HG03469 (cell line): ENCODE data around the gene TMEM62.

Experiments used
- ATAC-seq: cut with Tn5 transposase; IDR thresholded peaks from one replicate; pipeline ENCODE4 v1.9.1; 2021; ENCODE audit warnings: mild to moderate bottlenecking, moderate library complexity, moderate number of reproducible peaks; ENCODE audit not compliant: unreplicated experiment

The TMEM62 gene

DNA sequence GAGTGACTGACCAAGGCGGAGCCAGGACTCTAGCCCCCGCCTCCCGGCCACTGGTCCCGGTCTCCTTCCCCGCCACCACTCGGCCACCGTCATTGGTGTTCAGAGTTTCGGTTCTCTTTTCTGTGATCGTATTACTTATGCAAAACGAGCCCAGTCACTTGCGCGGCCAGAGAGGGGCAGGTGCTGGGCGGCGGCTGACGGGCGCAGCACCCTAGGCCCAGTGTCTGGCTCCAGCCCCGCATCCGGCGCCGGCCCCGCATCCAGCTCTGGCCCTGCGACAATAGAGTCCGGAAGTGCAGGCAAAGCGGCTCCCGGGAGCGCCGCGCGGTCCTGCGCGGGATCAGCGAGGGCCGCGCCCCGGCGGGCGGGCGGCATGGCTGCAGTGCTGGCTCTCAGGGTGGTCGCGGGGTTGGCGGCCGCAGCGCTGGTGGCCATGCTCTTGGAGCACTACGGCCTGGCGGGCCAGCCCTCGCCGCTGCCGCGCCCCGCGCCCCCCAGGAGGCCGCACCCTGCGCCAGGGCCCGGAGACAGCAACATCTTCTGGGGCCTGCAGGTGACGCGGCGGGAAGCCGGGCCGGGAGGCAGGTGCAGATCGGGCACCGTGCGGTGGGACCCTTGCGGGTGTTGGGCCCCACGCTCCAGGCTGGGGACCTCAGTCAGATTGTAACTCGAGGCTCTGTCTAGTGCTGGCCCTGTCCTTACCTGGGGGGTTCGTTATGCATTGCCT lies at the start of gene TMEM62:
Gene TMEM62, plus strand, starts transcription at position 157 of the 727 bp plus-strand sequence. Its CDS starts 217 bp downstream, at position 374.
- peak; percentile 83 for ATAC-seq

DNA sequence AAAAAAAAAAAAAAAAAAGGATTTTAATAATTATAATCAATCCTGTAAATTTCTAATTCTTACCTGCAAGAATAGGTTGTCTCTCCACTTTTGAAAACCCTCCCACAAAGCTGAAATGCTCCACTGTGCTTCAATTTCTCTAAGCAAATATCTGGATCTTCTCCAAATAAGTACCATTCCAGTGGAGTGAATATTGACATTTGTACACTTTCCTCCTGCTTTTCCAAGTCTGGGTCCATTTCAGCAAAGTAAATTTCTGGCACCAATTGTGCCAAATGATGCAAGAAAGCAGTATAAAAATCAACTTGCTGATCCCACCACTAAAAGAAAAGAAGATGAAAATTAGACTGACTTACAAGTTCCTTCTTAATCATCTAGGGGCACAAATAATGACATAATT lies 47.5 kb upstream of the TMEM62 start:
- ATAC-seq, result no peak

DNA sequence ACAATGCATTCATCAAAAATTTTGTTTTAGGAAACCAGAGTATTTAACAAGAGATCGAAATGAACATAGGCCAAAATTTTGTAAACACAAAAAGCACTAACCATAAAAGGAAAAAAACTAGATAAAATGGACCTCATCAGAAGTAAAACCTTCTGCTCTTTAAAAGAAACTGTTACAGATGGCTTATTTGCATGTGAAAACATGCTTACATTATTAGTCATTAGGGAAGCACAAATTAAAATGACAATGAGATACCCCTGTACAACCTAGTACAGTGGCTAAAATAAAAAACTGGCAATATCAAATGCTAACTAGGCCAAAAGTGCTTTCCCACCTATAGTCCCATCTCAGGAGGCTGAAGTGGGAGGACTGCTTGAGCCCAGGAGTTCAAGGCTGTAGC lies 46.8 kb upstream of the TMEM62 start:
- no peak for ATAC-seq

DNA sequence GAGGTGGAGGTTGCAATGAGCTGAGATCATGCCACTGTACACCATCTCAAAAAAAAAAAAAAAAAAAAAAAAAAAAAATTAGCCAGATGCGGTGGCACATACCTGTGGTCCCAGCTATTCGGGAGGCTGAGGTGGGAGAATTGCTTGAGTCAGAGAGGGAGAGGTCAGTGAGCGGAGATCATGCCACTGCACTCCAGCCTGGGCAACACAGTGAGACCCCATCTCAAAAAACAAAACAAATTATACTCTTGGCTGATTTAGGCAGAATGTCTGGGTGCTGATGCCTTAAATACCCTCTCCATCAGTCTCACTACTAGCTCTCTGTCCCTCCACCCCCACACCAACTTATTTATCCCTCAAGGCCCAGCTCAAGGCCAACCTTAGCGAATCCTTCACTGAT lies 41.5 kb upstream of the TMEM62 start:
- no peak for ATAC-seq

DNA sequence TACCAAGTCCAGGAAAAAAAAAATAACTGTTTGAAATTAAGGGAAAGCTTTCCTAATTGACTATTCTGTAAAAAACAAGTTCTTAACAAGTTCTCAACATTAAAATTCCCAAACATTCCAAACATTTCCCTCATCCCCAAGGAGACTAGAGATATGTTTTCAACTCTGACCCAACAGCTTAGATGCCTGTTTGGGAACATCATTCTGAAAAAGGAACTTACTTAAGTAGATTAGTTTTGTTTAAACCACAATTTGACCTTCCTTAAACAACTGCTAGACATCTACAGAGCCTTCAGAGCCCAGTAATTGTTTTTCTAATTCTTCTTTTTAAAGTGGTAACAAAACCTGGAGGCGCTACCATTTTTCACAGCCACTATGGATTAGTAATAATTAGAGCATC lies 40.4 kb upstream of the TMEM62 start:
- no peak for ATAC-seq

DNA sequence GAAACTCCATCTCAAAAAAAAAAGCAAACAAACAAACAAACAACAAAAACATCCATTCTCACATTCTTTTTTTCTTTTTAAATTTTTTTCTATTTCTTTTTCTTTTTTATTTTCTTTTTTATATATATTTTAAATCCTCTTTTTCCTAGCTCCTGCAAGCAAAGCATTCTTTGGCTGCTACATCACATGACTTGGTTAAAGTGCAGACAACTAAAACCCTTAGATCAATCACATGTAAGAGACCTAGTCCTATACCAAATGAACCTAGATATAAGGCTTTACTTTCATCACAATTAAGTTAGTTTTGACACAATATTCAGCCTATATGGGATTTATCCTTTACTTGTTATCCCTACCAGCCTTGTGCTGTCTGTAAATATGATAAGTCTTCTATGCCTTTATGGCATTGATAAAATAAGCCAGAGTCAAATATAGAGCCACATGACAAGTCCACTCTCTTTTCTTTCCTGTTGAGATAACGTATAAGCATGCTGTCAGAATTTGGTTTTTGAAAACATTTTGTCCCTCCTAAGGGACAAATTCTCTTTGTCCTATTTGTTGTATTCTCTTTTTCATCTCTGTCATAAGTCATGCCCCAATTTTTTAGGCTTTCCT lies 38.9 kb upstream of the TMEM62 start:
- no peak for ATAC-seq

DNA sequence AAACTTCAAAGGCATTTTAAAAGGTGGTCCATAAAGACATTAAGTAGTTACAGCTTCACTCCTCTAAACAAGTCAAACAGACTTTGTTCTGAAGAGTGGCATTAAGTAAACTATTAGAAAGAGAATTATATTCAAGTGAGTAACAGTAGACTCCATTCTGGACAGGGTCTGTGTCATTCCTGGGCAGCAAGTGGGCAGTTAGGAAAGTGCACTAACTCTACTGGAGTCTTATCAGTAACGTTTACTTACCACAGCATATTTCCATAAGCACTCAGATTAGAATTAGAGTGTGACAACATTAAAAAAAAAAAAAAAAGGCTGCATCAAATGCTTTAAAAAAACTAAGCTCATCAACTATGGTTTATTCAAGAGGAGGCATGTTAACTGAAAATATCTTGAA lies 38.1 kb upstream of the TMEM62 start:
- ATAC-seq, result no peak

DNA sequence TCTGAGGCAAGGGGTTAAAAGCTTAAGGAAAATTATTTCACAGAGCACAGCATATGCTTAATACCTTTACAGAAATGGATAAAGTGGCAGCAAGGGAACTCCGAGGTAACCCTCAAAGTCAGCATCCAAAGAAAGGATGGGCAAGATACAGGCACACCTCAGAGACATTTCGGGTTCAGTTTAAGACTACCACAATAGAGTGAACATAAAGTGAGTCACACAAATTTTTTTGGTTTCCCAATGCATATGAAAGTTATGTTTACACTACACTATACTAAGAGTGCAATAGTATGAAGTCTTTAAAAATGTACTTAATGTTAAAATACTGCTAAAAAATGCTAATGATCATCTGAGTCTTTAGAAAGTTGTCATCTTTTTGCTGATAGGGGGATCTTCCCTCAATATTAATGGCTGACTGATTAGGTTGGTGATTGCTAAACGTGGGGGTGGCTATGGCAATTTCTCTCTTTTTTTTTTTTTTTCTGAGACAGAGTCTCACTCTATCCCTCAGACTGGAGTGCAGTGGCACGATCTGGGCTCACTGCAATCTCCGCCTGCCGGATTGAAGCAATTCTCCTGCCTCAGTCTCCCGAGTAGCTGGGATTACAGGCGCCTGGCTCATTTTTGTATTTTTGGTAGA lies 37.6 kb upstream of the TMEM62 start:
- ATAC-seq, result no peak

DNA sequence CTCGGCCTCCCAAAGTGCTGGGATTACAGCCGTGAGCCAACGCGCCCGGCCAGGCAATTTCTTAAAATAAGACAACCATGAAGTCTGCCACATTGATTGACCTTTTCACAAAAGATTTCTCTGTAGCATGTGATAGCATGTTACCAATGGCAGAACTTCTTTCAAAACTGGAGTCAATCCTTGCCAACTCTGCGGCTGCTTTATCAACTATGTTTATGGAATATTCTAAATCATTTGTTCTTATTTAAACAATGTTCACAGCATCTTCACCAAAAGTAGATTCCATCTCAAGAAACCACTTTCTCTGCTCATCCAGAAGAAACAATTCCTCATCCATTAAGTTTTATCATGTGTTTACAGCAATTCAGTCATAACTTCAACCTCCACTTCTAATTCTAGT lies 37.0 kb upstream of the TMEM62 start:
- no peak for ATAC-seq

DNA sequence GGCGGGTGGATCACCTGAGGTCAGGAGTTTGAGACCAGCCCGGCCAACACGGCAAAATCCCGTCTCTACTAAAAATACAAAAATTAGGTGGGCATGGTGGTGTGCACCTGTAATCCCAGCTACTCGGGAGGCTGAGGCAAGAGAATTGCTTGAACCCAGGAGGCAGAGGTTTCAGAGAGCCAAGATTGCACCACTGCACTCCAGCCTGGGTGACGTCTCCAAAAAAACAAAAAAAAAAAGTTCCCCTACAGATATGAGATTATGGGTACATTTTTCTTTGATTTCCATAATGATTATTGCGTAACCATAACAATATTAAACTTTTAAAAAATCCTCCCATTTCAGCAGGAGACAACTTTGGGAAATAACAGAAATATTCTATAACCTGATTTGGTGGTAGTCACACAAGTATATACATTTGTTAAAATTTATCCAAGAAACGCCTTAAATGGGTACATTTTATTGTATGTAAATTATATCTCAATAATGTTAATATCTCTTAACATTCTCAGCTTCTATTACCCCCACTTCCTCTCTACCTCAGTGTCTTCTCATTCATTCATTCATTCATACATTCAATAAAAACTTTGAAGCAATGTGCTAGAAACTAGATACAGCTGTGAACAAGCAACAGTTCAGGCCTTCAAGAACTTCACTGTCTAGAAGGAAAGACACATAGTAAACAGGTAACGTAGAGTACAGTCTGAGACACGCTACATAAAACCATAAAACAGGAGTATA lies 34.1 kb upstream of the TMEM62 start:
- no peak for ATAC-seq

DNA sequence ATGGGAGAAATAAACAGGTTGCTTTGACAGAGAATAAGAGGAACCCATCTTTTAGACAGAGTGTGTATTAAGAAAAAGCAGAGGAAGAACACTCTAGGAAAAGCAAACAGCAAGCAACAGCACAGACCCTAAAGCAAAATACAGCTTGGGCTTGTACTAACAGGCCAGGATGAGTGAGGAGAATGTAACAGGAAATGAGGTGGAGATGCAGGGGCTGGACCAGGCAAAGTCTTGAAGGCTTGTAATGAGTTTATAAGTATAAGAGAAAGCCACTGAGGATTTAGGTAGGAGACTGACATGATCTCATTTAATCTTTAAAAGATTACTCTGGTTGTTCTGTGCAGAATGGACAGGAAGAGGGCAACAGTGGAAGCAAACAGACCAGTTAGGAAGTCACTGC lies 32.4 kb upstream of the TMEM62 start:
- no peak for ATAC-seq

DNA sequence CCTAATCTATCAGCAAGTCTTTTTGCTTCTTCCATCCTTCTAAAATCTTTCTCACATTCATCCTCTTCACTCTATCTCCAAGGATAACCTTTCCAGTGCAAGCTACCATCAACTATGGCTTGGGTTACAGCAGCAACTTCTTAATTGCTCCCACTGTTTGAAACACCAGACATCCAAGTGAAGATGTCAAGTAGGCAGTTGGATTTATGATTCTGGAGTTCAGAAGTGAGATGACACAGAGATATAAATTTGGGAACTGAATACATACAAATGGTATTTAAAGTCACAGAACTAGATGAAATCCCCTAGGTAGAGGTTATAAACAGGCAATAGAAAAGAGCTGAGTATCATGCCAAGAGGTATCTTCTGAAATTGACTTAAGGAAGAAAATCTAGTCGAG lies 31.2 kb upstream of the TMEM62 start:
- ATAC-seq, result no peak

DNA sequence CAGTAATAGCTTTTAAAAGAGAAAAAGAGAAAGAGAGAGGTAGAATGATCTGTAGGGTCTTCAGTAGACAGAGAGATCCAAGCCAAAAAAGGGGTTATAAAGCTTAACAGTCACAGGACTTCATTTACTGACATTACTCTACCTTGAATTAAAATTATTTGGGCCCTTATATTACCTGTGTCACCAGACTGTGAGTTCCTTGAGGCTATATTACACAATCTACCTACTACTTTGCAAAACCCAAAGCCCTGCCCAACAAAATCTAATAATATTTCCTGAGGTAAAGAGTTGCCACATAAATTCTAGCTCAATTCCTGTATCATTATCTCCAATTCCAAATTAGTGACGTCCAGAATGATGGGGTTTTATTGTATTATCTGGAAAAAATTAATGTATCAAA lies 29.5 kb upstream of the TMEM62 start:
- no peak for ATAC-seq

DNA sequence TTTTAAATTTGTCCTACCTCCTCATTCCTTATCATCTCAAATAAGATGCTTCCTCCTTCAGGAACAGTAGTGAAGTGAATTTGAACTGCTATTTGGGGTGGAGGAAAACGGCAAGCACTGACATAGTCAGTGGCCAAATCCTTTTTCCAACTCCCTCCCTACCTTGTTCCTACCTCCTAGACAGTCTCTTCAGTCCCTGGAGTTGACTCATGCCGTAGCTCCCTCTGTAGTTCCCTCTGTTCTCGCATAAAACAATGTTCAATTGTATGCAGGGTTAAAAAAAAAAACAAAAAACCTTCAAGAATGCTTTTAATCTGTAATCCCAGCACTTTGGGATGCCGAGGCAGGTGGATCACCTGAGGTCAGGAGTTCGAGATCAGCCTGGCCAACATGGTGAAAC lies 29.0 kb upstream of the TMEM62 start:
- no peak for ATAC-seq

DNA sequence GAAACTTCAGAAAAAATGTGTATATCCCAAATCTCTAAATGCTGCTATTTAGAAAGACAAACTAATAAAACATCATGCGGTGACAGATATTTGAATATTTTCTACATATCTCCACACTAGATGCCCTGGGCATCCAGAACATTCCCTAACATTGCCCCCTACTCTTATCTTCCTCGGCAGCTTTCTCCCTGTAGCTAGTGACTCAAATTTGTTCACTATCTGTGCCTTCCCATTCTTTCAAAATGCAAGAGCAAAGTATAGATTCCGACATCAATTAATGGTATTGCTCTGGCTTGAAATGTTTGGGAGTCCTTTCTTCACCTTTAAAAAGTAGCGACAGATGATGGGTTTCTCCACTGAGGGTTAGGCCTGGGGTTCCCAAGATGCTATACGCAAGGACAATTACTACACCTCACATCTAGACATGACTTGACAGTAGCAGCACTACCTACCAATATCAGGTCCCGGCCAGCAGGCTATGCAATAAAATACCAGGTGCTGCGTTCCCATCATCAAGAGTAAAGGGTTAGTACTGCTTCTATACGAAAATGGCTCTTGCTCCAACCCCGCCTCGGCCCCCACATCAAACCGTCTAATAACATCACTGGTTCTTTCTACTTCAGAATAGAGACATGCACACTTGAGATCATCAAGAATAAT lies 28.2 kb upstream of the TMEM62 start:
- ATAC-seq, result peak; percentile 20

DNA sequence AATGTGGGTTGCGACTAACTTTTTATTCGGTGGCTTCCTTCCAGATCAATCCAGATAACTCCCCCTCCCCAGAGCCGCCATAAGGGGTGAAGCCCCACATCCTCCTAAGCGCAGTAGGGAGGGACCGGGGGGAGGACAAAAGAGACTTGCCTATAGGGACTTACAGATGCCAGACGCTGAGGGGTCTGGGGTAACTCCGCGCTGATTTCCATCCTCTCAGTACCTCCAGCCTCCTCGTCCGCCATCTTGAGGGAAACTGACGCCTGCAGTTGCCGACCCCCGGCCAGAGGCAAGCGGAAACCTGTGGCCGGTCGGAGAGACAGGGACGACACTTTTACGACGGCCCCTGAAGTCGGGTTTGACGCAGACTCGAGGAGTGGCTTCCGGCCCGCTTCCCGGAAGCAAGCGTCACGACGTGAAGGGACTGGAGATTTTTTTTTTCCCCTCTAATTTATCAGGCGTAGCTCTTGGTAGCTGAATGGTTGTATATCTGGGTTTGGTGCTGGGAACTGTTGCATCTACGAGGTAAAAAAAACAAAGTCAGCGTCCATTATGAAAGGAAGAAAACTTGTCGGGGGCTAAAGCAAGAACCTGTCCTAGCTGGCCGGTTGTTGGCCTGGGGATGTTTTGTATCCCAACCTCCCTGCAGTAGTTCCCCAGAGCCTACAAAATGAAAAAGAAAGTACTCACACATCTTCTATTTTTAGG lies 27.5 kb upstream of the TMEM62 start, which contains the start of gene UBR1:
Gene UBR1, minus strand, starts transcription at position 261 of the 708 bp plus-strand sequence. Its CDS starts 16 bp downstream, at position 245.
- ATAC-seq, result peak; percentile 50

DNA sequence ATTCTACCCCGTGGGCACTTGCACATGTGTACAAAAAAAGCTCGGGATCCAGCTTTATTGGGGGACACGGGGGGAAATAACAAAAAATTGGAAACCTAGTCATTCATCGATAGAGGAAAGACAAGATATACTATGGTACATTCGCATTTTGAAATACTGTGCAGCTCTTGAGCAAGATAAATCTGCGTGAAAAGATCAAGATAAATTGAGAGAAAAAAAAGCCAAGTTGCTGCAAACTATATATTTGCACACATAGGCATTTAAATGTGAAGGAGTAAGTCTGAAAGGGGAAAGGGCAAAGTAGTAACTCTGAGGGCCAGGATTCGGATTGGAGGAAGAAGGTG lies 26.9 kb upstream of the TMEM62 start:
- ATAC-seq, result no peak

DNA sequence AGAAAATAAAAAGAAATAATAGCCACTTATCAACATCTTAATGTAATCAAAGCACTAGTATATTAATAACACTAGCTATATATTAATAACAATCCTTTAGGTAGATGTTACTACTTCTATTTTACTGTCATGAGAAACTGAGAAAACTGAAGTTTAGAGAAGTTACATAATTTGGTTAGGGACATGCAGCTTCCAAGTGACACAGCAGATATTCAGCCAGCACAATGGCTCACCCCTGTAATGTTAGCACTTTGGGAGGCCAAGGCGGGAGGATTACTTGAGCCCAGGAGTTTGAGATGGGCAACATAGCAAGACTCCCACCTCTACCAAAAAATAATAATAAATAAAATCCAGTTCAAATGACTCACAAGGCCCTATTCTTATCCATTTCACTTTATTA lies 25.6 kb upstream of the TMEM62 start:
- no peak for ATAC-seq

DNA sequence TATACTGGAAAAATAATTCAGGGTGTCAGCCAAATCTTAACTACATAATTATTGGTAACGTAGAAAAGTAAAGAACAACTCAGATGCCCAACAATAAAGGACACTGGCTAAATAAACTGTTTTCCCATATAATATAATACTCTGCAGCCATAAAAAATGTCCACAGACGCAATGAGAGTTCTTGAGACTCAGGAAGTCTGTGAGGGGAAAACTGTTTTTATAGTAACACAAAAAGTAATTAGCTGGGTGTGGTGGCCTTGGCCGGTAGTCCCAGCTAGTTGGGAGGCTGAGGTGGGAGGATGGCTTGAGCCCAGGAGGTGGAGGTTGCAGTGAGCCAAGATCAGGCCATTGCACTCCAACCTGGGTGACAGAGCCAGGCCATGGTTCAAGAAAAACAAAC lies 22.0 kb upstream of the TMEM62 start:
- no peak for ATAC-seq

DNA sequence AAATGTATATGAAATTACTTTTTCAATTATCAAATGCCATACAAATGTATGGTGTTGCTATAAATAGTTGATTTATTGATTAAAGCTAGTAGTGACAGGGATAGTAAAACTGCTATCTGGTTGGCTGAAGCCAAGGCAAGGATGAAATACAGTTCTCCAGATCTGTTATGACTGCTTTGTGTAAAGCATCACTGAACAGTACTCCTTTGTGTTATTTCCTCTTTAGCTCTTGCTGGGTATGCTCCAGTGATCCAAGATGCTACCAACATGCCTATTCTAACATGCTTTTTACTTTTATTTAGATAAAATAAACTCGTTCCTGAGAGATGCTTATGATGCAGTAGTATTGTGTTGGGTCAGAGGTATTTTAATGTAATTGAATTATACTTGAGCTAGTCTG lies 15.1 kb upstream of the TMEM62 start:
- no peak for ATAC-seq
